NK-92 (cell line): ENCODE results near the gene EFR3B.
"Not testable (repeated sequence)": the region's sequence is repeated elsewhere in the genome, so short reads cannot be mapped to it uniquely, and the experiment has no call there.

Experiments used
- DNase-seq: peaks from one replicate; lab custom pipeline; 2025; ENCODE audit not compliant: unreplicated experiment; lab: John Stamatoyannopoulos, UW

EFR3B gene

DNA sequence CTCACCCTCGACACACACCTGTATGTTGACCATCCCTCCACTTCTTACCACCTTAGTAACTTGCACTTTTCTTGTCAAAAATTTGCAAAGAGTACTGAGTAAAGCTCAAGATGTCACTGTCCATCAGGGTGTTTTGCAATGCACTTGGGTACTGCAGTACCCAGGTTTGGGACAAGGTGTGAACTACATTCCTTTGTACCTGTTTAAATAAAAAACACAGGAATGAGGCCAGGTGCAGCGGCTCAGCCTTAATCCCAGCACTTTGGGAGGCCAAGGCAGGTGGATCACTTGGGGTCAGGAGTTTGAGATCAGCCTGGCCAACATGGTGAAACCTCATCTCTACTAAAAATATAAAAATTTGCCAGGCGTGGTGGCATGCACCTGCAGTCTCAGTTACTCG lies 98.7 kb downstream of the EFR3B start:
- DNase-seq: not testable (repeated sequence)

DNA sequence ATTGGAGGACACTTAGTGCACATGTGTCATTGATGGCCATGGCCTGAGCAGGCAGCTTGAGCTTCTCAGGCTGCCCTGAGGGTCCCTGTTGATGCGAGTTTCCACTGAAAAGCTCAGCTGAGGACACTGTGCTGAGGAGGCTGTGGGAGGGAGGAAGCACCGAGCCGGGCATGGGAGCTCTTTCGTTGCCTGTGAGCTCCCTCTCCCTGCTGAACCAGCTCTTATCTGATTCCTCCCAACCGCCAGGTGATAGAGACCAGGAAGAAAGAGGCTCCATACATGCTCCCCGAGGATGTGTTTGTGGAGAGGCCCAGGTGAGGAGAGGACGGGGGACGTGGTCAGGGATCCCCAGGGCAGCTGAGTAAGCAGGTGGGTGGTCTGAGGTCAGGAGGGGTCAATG lies 99.2 kb downstream of the EFR3B start:
- no peak for DNase-seq

DNA sequence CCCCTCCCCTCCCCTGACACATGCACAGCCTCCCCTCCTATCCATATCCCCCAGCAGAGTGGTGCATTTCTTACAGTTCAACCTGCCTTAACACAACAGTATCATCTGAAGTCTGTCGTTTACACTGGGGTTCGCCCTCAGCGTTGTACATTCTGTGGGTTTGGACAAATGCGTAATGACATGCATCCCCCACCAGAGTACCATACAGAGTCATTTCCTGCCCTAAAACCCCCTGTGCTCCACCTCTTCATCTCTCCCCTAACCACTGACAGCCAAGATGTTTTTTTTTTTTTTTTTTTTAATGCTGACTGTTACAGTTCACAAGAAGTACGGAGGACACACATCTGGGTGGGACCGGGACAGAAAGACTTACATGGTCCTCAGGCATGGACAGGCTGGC lies 103.9 kb downstream of the EFR3B start:
- DNase-seq: no peak

DNA sequence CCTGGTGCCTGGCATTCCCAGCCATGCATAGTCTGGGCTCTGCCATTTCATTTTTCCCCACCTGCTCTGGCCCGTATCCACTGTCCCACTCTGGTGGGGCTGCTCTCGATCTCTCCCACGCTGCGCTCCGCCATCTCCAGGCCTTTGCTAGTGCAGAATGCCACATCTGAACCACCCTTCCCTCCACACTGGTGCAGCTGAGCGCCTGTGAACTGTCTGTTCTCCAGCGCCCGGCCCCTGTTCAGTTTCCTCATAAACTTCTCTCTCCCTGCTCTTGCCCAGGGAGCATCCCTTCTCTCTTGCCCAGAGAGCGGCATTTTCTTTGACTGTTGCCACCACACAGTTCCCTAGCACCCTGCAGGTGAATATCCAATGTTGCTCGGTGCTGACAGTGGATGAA lies 105.0 kb downstream of the EFR3B start:
- no peak for DNase-seq

DNA sequence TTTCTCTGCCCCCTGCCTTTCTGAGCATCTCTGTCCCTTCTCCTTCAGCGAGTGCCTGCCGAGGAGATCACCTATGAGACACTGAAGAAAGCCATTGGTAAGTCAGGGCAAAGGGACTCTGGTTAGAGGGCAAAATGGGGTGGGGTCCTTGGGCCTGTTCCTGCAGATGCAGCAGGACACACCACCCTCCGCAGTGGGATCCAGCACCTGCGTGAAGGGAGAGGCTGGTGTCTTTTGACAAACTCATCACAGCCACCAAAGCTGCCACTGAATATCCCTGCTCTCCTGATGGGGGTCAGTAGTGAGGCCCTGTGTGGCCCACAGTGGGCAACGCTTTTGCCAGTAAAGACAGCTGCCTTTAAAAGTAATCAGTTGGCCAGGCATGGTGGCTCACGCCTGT lies 107.8 kb downstream of the EFR3B start:
- DNase-seq: no peak

DNA sequence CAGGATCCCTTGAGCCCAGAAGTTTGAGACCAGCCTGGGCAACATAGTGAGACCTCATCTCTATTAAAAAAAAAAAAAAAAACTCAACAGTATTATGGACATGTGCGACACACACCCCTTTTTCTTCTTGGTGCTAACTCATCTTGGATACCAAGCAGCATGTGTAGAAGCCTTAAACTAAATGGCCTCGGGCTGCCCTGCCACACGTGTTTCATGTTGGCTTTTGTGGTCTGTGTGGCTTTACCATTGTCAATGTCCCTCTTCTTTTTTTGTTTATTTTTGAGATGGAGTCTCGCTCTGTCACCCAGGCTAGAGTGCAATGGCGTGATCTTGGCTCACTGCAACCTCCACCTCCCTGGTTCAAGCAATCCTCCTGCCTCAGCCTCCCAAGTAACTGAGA lies 109.1 kb downstream of the EFR3B start:
- DNase-seq: not testable (repeated sequence)

DNA sequence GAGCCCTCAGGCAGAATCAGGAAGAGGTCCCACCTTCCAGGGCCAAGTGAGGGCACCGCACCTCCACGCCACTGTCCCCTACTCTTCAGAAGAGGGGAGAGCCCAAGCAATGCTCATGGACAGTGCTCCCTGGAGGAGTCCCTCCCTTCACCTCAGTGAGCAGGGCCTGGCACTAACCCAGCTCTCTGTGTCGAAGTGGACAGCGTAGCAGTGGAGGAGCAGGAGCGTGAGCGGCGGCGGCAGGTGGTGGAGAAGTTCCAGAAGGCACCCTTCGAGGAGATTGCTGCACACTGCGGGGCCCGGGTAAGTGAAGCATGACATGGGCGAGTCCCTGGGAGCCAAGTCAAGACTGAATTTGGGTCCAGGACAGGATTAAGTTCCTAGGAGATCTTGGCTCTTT lies 109.8 kb downstream of the EFR3B start:
- no peak for DNase-seq

DNA sequence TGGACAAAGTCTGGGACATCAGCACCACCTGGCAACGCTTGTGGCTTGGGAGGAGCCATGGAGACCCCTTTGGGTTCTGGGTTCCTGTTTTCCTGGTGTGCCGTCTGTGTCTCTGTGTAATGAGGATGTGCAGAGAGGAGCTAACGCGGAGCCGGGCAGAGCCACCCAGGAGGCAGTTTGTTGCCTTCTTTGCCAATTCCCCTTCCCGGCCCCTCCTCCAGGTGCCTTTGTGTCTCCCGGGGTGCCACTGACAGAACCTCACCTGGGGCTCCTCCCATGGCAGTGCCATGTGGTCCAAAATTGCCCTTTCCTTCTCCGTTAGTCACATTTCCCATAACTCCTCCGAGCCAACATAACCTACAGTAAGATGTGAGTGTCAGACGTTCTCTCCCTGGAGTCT lies 113.5 kb downstream of the EFR3B start:
- no peak for DNase-seq

DNA sequence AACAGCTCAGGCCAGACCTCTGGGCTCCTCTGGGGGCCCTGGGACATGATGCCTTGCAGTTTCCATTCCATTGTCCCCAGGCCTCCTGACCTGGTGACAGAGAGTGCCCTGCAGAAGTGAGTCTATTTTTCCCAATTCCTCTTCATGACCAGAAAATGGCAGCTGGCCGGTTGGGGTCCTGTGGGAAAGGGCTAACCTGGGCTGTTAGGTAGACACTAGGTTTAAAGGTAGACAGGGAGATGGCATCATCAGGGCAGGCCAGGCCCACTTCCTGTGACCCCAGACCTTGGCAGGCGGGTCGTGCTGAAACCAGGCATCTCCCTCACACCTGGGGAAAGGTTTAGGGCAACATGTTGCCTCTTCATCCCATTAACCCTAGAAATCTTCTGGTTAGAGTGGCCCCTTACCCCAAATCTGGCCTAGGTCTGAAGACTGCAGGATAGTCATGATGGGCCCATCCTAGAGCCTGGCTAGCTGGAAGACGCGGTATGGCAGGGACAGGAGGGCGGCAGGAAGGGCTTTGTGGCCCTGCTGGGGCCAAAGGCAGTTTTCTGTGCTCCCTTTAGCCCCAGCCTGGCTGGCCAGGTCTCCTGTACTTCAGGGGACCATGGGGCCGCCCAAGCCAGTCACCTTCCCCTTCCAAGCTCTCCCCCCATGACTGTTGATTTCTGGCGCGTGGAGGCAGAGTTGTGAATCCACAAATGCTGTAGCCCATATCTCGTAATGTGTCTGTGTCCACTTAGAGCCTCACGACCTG lies 116.4 kb downstream of the EFR3B start:
- no peak for DNase-seq

DNA sequence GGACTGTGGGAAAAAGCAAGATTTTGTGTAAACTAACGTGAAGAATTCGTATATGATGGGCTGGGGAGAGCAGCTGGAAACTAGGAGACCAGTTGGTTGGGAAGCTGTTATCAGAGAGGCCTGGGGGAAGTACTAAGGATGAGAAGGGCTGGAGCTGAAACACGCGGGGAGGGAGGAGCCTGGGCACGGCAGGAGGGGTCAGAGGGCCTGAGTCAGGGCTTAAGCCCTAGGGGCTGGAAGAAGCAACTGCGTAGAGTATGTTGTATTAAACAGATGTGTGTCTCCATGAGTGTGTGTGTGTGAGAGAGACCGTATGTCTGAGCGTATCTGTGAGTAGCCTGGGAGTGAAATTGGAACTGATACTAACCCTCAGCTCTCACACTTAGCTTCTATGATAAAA lies 118.1 kb downstream of the EFR3B start:
- DNase-seq: no peak

DNA sequence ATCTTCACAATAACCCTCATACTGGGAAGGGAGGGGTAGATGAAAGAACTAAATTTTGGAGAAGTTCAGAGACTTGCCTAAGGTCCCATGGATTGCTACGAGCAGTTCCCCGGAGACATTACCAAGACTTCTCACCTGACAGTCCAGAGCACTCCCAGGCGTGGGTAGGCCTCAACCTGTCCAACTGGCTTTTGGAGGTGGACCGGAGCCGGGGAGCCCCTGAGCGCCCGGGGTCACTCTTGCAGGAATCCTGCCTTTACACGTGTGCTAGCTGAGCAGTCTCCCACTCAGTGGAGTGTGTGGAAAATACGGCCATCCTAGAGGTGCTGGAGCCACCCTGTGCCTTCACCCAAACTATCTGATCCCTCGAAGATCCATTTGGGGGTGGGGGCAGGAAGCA lies 118.5 kb downstream of the EFR3B start:
- no peak for DNase-seq

DNA sequence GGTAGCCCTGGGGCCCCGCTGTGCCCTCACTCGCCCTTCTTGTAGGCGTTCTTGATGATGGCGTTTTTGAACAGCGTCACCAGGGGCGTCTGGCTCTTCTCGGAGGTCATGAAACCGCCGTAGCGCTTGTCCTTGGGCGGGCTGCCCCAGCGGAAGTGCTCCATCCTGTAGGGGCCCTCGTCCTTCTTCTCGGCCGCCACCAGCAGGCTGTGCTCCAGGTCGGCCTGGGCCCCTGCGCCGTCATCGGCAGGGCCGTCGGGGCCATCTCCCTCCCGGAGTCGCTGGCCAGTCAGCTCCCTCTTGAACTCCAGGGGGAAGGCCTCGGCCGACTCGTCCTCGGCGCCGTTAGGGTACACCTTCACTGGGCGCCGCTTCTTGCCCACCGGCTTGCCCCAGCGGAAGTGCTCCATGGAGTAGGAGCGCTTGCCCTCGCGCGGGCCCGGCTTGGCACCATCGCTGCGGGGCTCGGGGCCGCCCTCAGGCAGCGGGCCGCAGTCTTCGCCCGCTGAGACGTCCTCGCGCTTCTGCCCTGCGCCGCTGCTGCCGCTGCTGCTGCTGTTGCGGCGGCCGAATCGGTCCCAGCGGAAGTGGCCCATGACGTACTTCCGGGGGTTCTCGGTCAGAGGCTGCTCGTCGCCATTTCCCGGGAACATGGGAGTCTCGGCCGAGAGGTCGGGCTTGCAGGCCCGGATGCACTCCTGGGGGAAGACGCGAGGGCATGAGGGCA lies 119.3 kb downstream of the EFR3B start:
- no peak for DNase-seq

DNA sequence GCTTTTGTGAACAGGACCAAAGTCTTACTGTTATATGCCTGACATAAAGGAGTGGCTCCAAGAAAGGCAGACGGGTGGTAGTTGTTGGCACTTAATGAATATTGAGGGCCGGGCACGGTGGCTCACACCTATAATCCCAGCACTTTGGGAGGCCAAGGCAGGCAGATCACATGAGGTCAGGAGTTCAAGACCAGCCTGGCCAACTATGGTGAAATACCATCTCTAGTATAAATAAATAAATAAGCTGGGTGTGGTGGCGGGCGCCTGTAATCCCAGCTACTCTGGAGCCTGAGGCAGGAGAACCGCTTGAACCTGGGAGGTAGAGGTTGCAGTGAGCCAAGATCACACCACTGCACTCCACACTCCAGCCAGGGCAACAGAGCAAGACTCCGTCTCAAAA lies 120.2 kb downstream of the EFR3B start:
- not testable (repeated sequence) for DNase-seq

DNA sequence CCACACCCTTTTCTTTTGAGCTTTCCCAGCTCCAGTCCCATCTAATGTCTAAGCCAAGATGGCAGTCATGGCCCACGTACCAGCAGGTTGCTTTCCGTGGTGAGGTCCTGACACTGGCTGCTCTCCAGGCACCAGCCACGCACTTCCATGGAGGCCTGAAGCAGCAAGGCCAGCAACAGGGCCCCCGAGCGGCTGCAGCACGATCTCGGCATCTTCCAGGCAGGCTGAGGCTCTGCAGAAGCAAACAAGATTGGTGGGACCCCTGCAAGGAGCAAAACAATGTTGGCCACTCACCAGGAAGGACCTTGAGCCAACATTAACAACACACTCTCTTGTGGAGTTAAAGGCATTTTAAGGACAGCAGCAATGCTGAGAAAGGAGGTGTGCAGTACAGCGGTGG lies 122.7 kb downstream of the EFR3B start:
- no peak for DNase-seq

DNA sequence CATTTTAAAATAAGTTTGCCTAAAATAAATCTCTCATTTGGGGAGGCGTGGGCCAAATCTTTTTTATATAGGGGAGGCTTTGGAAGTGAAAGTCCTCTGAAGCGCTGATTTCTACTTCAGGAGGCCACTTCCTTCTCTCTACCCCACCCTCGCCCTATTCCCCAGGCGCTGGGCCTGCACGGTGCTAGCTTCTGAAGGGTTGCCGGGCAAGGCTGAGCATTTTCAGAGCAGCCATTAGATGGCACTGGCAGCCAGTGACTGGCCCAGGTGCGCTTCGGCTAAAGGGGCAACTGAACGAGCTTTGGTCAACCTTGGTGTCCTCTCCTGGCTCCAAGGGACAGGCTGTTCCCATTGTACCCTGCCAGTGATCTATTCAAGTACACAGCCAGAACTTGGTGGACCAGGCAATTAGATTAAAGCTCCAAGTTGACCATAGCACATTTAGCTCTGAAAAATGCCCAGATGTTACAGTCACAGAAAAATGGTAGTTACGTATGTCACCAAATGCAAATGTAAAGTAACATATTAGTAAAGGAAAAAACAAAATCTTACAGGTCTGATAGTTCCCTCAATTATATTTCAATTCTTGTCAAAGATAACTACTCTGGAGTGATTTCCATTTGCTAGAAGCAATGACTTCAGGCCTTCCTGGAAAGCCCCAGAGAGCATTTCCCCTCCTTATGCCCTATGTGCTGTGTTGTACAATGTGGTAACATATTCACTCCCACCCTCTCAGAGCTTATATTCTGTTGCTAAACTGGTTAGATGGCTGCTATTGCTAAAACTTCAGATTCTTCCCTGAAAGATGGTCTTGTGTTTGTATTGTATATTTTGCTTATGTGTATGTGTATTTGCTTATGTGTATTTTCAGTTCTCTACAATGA lies 124.4 kb downstream of the EFR3B start:
- no peak for DNase-seq

DNA sequence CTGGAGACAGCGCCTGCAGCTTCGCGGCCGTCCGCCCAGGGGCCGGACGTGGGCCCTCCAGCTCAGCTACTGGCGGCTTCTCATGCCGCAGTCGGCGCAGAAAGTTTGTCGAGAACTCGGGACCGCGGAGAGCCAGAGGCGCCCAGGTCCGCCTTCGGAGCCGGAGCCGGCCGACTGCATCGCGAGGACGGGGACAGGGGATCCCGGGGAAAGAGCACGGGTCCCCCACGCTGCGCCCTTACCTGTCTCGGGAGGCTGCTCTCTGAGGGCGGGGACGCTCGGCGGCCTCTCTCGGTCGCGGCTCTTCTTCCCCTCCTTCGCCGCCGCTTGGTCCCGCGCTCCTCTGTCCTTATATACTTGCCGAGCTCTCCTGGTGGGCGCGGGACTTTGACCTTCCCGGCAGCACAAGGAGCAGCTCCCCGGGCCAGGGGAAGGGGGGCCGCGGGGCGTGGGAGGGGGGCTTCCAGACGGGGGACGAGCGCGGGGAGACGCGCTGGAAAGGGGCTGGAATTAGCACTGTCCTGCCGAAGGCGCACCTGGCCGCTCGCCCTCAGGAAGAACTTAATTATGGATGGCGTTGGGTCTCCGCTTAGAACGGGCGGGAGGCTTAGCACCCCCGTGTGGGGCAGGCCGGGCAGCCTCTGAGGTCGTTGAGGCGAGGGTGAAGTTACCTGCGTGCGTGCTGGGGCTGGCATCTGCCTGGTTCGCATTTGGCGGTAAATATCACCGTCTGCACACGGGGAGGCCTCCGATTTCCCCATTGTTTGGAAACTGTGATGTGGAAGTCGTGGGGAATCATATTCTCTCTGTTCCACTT lies 126.6 kb downstream of the EFR3B start, which contains the start of gene POMC:
POMC (minus strand) TSS at position 325 of the 817 bp plus-strand sequence. CDS start 3,808 bp downstream, outside the sequence.
- DNase-seq: no peak

DNA sequence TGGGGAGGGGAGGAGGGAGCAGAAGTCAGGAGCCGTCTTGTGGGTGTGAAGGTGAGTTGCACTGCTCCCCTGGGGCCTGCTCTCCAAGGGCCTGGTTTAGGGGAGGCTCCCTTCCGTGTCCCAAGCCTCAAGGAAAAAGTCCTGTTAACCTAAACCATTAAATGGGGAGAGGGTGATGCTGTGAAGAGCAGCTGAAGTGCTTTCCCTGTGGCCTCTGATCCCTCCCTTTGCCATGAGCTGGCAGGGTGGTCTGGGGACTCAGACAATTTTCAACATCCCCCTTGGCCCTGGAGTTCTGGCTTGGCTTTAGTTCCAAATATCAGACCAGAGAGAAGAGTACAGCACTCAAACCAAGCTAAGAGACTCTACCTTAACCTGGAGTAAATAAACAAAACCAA lies 127.2 kb downstream of the EFR3B start:
- DNase-seq: no peak

DNA sequence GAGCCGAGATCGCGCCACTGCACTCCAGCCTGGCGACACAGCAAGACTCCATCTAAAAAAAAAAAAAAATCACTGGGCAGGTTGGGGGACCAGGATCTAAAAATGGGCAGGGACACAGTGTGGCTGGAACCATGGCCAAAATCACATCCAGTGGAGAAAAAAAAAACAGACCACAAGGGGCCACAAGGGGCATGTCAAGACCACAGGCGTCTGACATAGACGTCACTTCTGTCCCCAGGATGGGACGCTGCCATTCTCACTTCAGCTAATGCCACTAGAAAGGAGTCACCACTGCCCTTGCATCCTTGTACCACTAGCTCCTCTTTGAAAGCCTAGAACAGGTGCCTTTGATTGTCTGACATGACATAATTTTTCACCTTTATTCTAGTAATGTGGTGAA lies 129.0 kb downstream of the EFR3B start:
- no peak for DNase-seq

DNA sequence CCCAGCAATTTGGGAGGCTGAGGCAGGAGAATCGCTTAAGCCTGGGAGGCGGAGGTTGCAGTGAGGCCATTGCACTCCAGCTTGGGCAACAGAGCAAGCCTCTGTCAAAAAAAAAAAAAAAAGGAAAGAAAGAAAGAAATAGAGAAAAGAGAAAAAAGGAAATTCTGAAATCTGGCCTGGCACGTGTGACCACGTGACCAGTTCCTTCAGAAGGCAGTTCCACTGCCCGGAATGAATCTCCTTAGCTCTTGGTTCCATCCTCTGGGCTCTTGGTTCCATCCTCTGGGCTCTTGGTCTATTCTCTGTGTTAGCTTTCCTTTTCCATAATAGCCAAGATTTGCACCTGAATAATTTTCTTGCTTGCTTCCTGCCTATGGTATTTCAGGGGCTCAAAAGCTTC lies 131.8 kb downstream of the EFR3B start:
- DNase-seq: no peak

DNA sequence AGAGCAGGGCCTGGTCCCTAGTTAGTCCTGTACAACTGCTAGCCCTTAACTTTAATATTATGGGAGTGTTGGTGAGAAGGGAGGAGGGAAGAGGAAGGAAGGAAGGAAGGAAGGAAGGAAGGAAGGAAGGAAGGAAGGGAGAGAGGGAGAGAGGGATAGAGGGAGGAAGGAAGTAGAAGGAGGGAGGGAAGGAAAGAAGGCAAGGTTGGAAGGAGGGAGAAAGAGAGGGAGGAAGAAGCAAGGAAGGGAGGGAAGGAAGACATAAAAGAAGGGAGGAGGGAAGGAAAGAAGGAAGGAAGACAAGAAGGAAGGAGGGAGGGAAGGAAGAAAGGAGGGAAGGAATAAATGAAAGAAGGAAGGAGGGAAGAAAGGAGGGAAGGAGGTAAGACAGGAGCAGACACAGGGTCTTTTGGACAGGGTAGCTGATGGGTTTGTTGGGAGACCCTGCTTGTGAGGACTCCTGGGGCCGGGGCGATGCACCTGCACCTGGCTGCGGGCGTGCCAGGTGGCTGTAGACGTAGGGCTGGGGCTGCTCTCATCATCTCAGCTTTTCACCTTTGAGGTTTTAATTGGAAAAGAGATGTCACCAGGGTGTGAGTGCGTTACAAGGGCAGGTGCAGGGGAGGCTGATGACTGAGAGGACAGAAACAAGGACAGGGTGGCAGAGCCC lies 132.5 kb downstream of the EFR3B start:
- DNase-seq: no peak
